KMS-11 (cell line): ENCODE results near the gene NBR1.
"Not testable (repeated sequence)": the region's sequence is repeated elsewhere in the genome, so short reads cannot be mapped to it uniquely, and the experiment has no call there.

Source experiments
- H2AFZ ChIP-seq: fragments of 200-600 bp; sonication (generic); 2 replicates; pipeline ENCODE4 v1.6.1; 2016; ENCODE audit warnings: antibody characterized with exemption, mixed run types, low read depth
- H3K27ac ChIP-seq: fragments of 200-600 bp; sonication (generic); 2 replicates; pipeline ENCODE4 v1.6.1; 2016; ENCODE audit warnings: mild to moderate bottlenecking, mixed run types
- H3K27me3 ChIP-seq: fragments of 200-600 bp; sonication (generic); 2 replicates; pipeline ENCODE4 v1.6.1; 2017; ENCODE audit warnings: mild to moderate bottlenecking, low read depth, mixed run types, moderate library complexity; ENCODE audit not compliant: insufficient read depth
- H3K36me3 ChIP-seq: fragments of 200-600 bp; sonication (generic); 2 replicates; pipeline ENCODE4 v1.6.1; 2017; ENCODE audit warnings: mild to moderate bottlenecking, mixed run types; ENCODE audit not compliant: insufficient read depth
- H3K4me1 ChIP-seq: fragments of 200-600 bp; sonication (generic); 2 replicates; pipeline ENCODE4 v1.6.1; 2016; ENCODE audit warnings: mild to moderate bottlenecking, low read depth, mixed run types; ENCODE audit not compliant: poor library complexity, severe bottlenecking
- H3K4me2 ChIP-seq: fragments of 200-600 bp; sonication (generic); 2 replicates; pipeline ENCODE4 v1.7.0; 2016; ENCODE audit warnings: mild to moderate bottlenecking, mixed run types
- H3K4me3 ChIP-seq: fragments of 200-600 bp; sonication (generic); IDR thresholded peaks from 2 replicates; pipeline ENCODE4 v1.6.1; 2017; ENCODE audit warnings: low read depth, low read length, mixed read lengths; ENCODE audit not compliant: insufficient read depth
- H3K79me2 ChIP-seq: fragments of 200-600 bp; sonication (generic); 2 replicates; pipeline ENCODE4 v1.6.1; 2016; ENCODE audit warnings: low read depth, mixed run types; ENCODE audit not compliant: insufficient read depth
- H3K9ac ChIP-seq: fragments of 200-600 bp; sonication (generic); 2 replicates; pipeline ENCODE4 v1.6.1; 2016; ENCODE audit warnings: mild to moderate bottlenecking, mixed run types
- H4K20me1 ChIP-seq: fragments of 200-600 bp; sonication (generic); 2 replicates; pipeline ENCODE4 v1.6.1; 2016; ENCODE audit warnings: mild to moderate bottlenecking, mixed run types; ENCODE audit not compliant: insufficient read depth

NBR1 gene

DNA sequence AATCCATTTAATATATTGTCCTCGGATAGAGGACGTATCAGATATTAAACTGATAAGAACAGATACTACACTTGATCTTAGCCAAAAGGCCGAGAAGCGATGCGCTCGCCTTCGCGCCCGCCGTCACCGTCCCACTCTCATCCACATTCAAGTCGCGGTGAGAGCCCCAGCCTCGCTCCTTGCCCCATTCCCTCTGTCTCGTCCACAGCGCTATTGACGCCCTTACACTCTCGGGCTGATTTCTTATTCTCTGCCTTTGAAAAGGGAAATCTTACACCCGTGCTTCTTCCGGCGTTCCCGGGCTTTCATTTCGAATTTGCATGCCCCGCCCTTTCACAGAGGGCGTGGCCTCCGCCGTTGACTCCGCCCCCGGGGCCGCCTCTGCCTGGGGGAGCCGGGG, 62.9 kb downstream of the NBR1 start, which contains the start of gene RNU2-1:
TSS of gene RNU2-1 (minus strand) at position 101 of the 400 bp plus-strand sequence.
- not testable (repeated sequence) for H3K27ac ChIP-seq, H3K9ac ChIP-seq, H4K20me1 ChIP-seq, H3K4me3 ChIP-seq, H2AFZ ChIP-seq, H3K36me3 ChIP-seq, H3K27me3 ChIP-seq, H3K79me2 ChIP-seq, H3K4me1 ChIP-seq, H3K4me2 ChIP-seq

DNA sequence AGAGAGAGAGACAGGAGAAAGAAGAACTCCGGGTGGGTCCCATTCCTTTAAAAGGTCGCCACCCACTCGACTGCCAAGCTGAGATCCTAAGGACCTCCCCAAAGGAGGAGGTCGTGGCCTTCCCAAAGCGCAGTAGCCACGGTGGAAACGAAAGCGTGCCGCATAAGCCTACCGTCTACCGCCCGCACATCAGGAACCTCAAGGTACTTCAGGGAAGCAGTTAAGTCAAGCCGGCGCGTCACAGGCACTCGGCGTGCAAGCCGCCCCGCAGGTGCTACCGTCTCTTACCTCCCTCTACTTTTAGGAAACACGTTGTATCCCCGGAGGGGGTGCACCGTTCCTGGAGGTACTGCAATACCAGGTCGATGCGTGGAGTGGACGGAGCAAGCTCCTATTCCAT, 68.6 kb downstream of the NBR1 start:
- not testable (repeated sequence) for H3K4me2 ChIP-seq

DNA sequence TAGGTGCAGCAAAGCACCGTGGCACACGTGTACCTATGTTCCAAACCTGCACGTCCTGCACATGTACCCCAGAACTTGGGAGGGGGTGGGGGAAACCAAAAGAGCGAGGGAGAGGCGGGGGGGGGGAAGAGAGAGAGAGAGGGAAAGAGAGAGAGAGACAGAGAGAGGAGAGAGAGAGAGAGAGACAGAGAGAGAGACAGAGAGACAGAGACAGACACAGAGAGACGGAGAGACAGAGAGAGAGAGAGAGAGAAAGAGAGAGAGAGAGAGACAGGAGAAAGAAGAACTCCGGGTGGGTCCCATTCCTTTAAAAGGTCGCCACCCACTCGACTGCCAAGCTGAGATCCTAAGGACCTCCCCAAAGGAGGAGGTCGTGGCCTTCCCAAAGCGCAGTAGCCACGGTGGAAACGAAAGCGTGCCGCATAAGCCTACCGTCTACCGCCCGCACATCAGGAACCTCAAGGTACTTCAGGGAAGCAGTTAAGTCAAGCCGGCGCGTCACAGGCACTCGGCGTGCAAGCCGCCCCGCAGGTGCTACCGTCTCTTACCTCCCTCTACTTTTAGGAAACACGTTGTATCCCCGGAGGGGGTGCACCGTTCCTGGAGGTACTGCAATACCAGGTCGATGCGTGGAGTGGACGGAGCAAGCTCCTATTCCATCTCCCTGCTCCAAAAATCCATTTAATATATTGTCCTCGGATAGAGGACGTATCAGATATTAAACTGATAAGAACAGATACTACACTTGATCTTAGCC, 69.8 kb downstream of the NBR1 start:
- not testable (repeated sequence) for H3K4me2 ChIP-seq, H4K20me1 ChIP-seq

More for the DNA sequence above, 68.6 kb downstream of the NBR1 start:
- H3K27me3 ChIP-seq, H3K4me3 ChIP-seq, H4K20me1 ChIP-seq, H2AFZ ChIP-seq, H3K79me2 ChIP-seq, H3K4me1 ChIP-seq, H3K9ac ChIP-seq, H3K36me3 ChIP-seq, H3K27ac ChIP-seq: not testable (repeated sequence)

DNA sequence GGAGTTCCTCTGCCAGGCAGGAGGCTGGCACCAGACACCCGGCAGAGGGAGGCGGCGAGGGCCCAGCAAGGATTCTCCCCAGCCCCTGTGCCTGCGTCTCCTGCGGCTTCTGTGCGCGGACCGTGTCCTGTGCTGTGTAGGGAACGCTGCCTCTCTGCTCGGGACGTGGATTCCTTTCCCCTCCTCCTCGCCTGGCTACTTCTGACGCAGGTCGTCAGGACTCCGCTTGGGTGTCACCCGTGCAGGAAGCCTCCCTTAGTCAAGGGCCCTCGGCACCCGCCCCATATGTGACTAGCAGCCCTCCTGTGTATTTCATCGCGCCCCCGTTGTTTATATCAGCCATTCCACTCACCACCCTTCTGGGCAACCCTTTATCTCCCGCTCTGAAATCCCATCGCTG, 75.4 kb downstream of the NBR1 start:
- H4K20me1 ChIP-seq, H3K79me2 ChIP-seq, H2AFZ ChIP-seq, H3K27me3 ChIP-seq, H3K4me2 ChIP-seq, H3K4me3 ChIP-seq, H3K27ac ChIP-seq, H3K36me3 ChIP-seq, H3K4me1 ChIP-seq, H3K9ac ChIP-seq: not testable (repeated sequence)

More for the DNA sequence above, 69.8 kb downstream of the NBR1 start:
- H3K27ac ChIP-seq, H3K4me1 ChIP-seq, H3K36me3 ChIP-seq, H3K4me3 ChIP-seq, H3K79me2 ChIP-seq, H3K27me3 ChIP-seq, H3K9ac ChIP-seq, H2AFZ ChIP-seq: not testable (repeated sequence)
